Neural crest cell (in vitro differentiated cells): ENCODE measurements around the gene TARS3. TPM values are rescaled to one million over a fixed set of nuclear protein-coding genes. Genes with fewer than 3 reads are reported as not detected.

Experiments
- DNase-seq: peaks from one replicate; pipeline ENCODE4 v3.0.0; 2021; ENCODE audit warnings: low read depth, mixed read lengths, low spot score
- H3K27ac Mint-ChIP-seq: one replicate; pipeline ENCODE4 v1.8.0; 2021; ENCODE audit warnings: mild to moderate bottlenecking, mixed read lengths; ENCODE audit not compliant: unreplicated experiment
- H3K27me3 Mint-ChIP-seq: 2 replicates; pipeline ENCODE4 v1.8.0; 2021; ENCODE audit warnings: low read depth, mild to moderate bottlenecking, mixed read lengths
- H3K36me3 Mint-ChIP-seq: 2 replicates; pipeline ENCODE4 v1.8.0; 2021; ENCODE audit warnings: low read depth, mild to moderate bottlenecking, mixed read lengths
- H3K4me1 Mint-ChIP-seq: 2 replicates; pipeline ENCODE4 v1.8.0; 2021; ENCODE audit warnings: mixed read lengths
- H3K4me3 Mint-ChIP-seq: one replicate; pipeline ENCODE4 v1.8.0; 2021; ENCODE audit warnings: mild to moderate bottlenecking, mixed read lengths
- H3K9me3 Mint-ChIP-seq: 2 replicates; pipeline ENCODE4 v1.8.0; 2021; ENCODE audit warnings: mixed read lengths
- total RNA-seq: library from RNA; stranded (reverse); gene quantifications from 2 replicates; pipeline ENCODE4 v1.2.1, GENCODE V29; 2021
- TF ChIP-seq, protein P1 (sequence below): fragments of 200-600 bp; sonication (generic); conservative IDR thresholded peaks from 2 replicates; pipeline ENCODE4 v1.5.0; 2021; ENCODE audit warnings: antibody characterized with exemption, mild to moderate bottlenecking

TARS3 gene
- total RNA-seq, 1 donor from 2014 or later: 18.1 TPM

DNA sequence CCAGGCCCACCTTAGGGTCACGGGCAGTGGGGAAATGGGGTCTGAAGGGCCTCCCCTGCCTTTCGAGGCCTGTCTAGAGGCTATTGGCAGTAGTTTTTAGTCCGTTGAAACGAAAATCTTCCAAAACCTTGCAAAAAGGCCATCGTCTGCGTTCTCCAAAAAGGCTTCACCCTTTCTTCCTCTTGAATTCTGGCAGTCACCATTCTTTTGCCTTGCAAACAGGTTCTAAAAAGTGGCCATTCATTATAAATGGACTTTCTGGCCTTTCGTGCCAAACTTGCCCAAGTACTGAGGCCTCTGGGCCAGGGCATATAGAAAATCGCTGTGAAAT, 367 bp upstream of the TARS3 start:
- Mint-ChIP-seq H3K27ac (no peak overlapping the region), H3K4me3 (peak overlapping the region; percentile 81), H3K9me3 (no peaks in the 10 kb centered on the region), H3K4me1 (peaks cover 14% of the 10 kb centered on the region), H3K27me3 (no peaks in the 10 kb centered on the region), H3K36me3 (peaks cover 6% of the 10 kb centered on the region)
- no peak for DNase-seq
- TF ChIP-seq, protein P1, sequence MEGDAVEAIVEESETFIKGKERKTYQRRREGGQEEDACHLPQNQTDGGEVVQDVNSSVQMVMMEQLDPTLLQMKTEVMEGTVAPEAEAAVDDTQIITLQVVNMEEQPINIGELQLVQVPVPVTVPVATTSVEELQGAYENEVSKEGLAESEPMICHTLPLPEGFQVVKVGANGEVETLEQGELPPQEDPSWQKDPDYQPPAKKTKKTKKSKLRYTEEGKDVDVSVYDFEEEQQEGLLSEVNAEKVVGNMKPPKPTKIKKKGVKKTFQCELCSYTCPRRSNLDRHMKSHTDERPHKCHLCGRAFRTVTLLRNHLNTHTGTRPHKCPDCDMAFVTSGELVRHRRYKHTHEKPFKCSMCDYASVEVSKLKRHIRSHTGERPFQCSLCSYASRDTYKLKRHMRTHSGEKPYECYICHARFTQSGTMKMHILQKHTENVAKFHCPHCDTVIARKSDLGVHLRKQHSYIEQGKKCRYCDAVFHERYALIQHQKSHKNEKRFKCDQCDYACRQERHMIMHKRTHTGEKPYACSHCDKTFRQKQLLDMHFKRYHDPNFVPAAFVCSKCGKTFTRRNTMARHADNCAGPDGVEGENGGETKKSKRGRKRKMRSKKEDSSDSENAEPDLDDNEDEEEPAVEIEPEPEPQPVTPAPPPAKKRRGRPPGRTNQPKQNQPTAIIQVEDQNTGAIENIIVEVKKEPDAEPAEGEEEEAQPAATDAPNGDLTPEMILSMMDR: no peak

DNA sequence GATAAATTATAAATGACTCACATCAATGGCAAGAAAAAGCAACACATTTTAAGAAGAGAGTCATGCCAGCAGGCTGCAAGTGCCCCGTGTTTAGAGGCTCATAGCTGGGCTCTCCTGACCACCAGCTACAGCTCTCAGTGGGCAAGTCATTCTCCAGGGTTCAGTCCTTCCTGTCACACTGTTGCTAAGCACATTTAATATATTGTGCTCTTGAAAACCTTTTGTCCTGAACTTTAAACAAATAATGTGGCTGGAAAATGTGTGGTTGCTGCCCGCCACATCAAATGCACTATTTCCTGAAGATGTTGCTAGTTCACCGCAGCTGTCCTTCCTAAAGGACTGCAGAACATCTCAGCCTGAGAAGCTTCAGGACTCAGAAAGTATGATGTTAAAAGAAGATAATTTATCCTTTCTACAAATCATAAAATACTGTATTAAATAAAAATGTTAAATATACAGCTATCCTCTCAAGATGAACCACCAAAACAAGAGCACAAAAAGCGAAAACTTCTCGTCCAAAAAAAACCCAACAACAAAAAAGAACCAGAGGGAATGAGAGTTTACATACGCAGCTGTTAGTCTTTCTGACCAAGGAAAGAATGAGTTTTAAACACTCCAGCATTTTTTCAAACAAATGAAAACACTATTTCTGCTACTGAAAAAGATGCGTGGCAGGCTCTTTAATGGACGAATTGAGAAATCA, 951 bp downstream of the TARS3 start:
- Mint-ChIP-seq H3K27me3 (no peaks in the 10 kb centered on the region), H3K36me3 (peaks cover 11% of the 10 kb centered on the region), H3K9me3 (no peaks in the 10 kb centered on the region), H3K4me1 (peaks cover 18% of the 10 kb centered on the region), H3K27ac (no peak overlapping the region), H3K4me3 (peak overlapping the region; percentile 85)
- no peak for DNase-seq
- TF ChIP-seq, protein P1: no peak

DNA sequence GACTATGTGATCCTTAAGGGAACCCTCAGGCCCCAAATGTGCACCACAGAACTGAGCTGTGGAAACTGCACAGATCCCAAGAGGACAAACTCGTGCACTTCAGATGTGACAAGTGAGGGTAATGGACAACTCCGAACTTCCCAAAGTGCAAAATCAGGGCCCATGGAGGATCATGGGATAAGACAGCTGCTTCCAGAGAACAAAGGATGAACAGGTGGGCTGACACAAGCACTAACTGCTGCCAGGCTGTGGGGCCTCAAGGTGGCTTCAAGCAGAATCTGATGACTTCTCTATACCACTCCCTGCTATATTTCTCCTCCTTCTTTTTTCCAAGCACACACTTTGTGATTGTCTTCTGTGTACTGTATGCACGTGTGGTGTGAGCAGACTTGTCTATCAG, 5.4 kb downstream of the TARS3 start:
- Mint-ChIP-seq H3K27me3 (no peaks in the 10 kb centered on the region), H3K4me3 (no peak overlapping the region), H3K27ac (no peak overlapping the region), H3K9me3 (no peaks in the 10 kb centered on the region), H3K36me3 (peaks cover 16% of the 10 kb centered on the region), H3K4me1 (peaks cover 14% of the 10 kb centered on the region)
- TF ChIP-seq, protein P1: no peak
- DNase-seq: no peak

DNA sequence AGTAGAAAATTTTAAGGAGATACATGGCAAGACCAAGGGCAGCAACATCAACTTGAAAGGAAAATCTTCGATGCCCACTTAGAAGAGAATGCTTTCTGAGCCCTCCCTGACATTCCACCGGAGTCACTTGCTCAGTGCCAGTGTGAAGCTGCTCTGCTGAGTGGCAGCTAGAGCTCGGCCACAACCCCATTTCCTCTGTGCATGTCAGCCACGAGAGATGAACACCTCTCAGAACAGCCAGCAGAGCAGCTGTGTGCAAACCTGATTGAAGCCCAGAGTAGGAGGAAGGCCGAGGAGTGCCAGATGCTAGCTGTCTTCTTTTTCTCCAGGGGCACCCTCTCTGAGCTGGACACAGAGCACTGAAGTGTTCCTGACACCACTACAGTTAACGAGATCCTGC, 12.2 kb downstream of the TARS3 start:
- no peaks in the 10 kb centered on the region for H3K4me1 Mint-ChIP-seq
- H3K27ac Mint-ChIP-seq: no peak overlapping the region
- peaks cover 24% of the 10 kb centered on the region for H3K36me3 Mint-ChIP-seq
- H3K27me3 Mint-ChIP-seq: no peaks in the 10 kb centered on the region
- no peak overlapping the region for H3K4me3 Mint-ChIP-seq
- no peak for DNase-seq
- H3K9me3 Mint-ChIP-seq: no peaks in the 10 kb centered on the region
- TF ChIP-seq, protein P1: no peak

DNA sequence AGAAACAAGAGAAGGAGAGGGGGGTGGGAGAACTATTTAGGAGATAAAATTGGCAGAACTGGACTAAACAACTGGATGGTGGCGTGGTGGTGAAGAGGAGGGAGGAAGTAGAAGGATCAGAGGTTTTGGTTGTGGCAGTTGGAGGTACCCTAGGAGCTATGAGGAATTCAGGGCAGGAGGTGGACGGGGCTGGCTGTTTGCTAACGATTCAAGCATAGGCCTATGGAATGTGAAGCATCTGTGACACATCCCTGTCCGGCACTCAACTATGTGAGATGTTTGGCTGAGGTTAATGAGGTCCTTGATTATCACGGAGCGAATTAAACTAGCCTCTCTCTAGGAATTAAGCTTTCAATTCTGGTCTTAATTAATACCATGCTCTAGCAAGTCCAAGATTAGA, 13.5 kb downstream of the TARS3 start:
- H3K27me3 Mint-ChIP-seq: no peaks in the 10 kb centered on the region
- DNase-seq: no peak

More for the DNA sequence above, 13.5 kb downstream of the TARS3 start:
- Mint-ChIP-seq H3K9me3 (no peaks in the 10 kb centered on the region), H3K4me1 (no peaks in the 10 kb centered on the region), H3K36me3 (peaks cover 24% of the 10 kb centered on the region), H3K27ac (no peak overlapping the region), H3K4me3 (no peak overlapping the region)
- TF ChIP-seq, protein P1: no peak
